Keratinocyte (primary cell): Measurements from ENCODE around the gene STRN3. TPM values are rescaled to one million over a fixed set of nuclear protein-coding genes. Genes with fewer than 3 reads are reported as not detected.
"Not testable (repeated sequence)": the region's sequence is repeated elsewhere in the genome, so short reads cannot be mapped to it uniquely, and the experiment has no call there.

ENCODE experiments used
- DNase-seq: peaks from one replicate; pipeline ENCODE4 v3.0.0-alpha.2; 2011; ENCODE audit warnings: low read depth, missing footprints, low spot score
- FAIRE-seq: peaks from 2 replicates; lab custom pipeline; 2011; peaks lifted over from hg19 to GRCh38; lab: Jason Lieb, UNC
- H2AFZ ChIP-seq: 2 replicates; pipeline ENCODE4 v1.6.0; 2012; ENCODE audit warnings: low read length, control low read depth, inconsistent platforms; ENCODE audit not compliant: control insufficient read depth
- H3K27ac ChIP-seq: 2 replicates; pipeline ENCODE4 v1.5.1; 2011; ENCODE audit warnings: low read length; ENCODE audit not compliant: control insufficient read depth, insufficient read depth
- H3K27me3 ChIP-seq: 3 replicates; pipeline ENCODE4 v1.6.0; 2011; ENCODE audit warnings: low read length; ENCODE audit not compliant: control insufficient read depth, insufficient read depth; ENCODE audit errors: extremely low read depth
- H3K36me3 ChIP-seq, 2 experiments: 2 replicates in 1 of 2; 3 replicates in 1 of 2; pipeline ENCODE4 v1.5.1; 2011; ENCODE audit warnings: low read length in 2 of 2, mild to moderate bottlenecking in 1 of 2; ENCODE audit not compliant: control insufficient read depth in 2 of 2, insufficient read depth in 2 of 2; ENCODE audit errors: extremely low read depth in 1 of 2
- H3K4me1 ChIP-seq: 3 replicates; pipeline ENCODE4 v1.5.1; 2011; ENCODE audit warnings: low read length; ENCODE audit not compliant: control insufficient read depth, insufficient read depth; ENCODE audit errors: extremely low read depth
- H3K4me2 ChIP-seq: 3 replicates; pipeline ENCODE4 v1.6.0; 2011; ENCODE audit warnings: low read depth, low read length; ENCODE audit not compliant: control insufficient read depth, insufficient read depth; ENCODE audit errors: extremely low read depth
- H3K4me3 ChIP-seq, 3 experiments: fragments of 200-600 bp in 1 of 3; sonication (generic) in 1 of 3; 2 replicates in 2 of 3; 3 replicates in 1 of 3; pipeline ENCODE4 v1.5.1; 2011 to 2016; ENCODE audit warnings: low read length in 3 of 3, mild to moderate bottlenecking in 3 of 3, control low read depth in 2 of 3, inconsistent platforms in 1 of 3, low read depth in 1 of 3, mixed read lengths in 1 of 3, mixed run types in 1 of 3, moderate library complexity in 1 of 3; ENCODE audit not compliant: control insufficient read depth in 2 of 3, insufficient read depth in 2 of 3; ENCODE audit errors: extremely low read depth in 1 of 3
- H3K79me2 ChIP-seq: 2 replicates; pipeline ENCODE4 v1.6.0; 2012; ENCODE audit warnings: low read length; ENCODE audit not compliant: control insufficient read depth, insufficient read depth
- H3K9ac ChIP-seq: 3 replicates; pipeline ENCODE4 v1.6.0; 2011; ENCODE audit warnings: low read length; ENCODE audit not compliant: control insufficient read depth, insufficient read depth; ENCODE audit errors: extremely low read depth
- H3K9me1 ChIP-seq: 3 replicates; pipeline ENCODE4 v1.6.0; 2011; ENCODE audit warnings: low read length; ENCODE audit not compliant: control insufficient read depth, insufficient read depth; ENCODE audit errors: extremely low read depth
- H3K9me3 ChIP-seq: 2 replicates; pipeline ENCODE4 v1.5.1; 2012; ENCODE audit warnings: low read depth, low read length; ENCODE audit not compliant: control insufficient read depth
- H4K20me1 ChIP-seq: 3 replicates; pipeline ENCODE4 v1.6.0; 2011; ENCODE audit warnings: low read length; ENCODE audit not compliant: control insufficient read depth, insufficient read depth; ENCODE audit errors: extremely low read depth
- EZH2 ChIP-seq: IDR thresholded peaks from one replicate; pipeline ENCODE4 v1.6.1; 2012; ENCODE audit warnings: inconsistent platforms, mild to moderate bottlenecking, low read length, moderate library complexity
- dilution Hi-C: fragments of 300-500 bp; cut with MboI; formaldehyde crosslinking; loops from one replicate; pipeline ENCODE4 v1.7.0; 2020; ENCODE audit warnings: low sequenced_read_pairs; ENCODE audit not compliant: extremely low pct_ligation_motif_present
- polyA plus RNA-seq, 5 experiments: library from polyadenylated mRNA; depleted of rRNA in 3 of 5; stranded (reverse) in 3 of 5; stranded (forward) in 1 of 5; unstranded in 1 of 5; fragments of >200 nt; gene quantifications; 1 replicate in 1 of 5; 2 replicates in 3 of 5; 3 replicates in 1 of 5; pipeline versions ENCODE4 v1.2.1 to v1.2.3, GENCODE V29; 2011 to 2012; ENCODE audit warnings: missing spikeins in 2 of 5, low read depth in 1 of 5, low replicate concordance in 1 of 5
- TF ChIP-seq, protein P1 (sequence below), 3 experiments: IDR thresholded peaks in 1 of 3; conservative IDR thresholded peaks in 1 of 3; optimal IDR thresholded peaks in 1 of 3; 2 replicates in 2 of 3; 3 replicates in 1 of 3; pipeline versions ENCODE3 to v1.5.1; 2011; ENCODE audit warnings: low read length in 3 of 3, mild to moderate bottlenecking in 3 of 3, moderate library complexity in 2 of 3, control low read depth in 1 of 3, inconsistent platforms in 1 of 3; ENCODE audit not compliant: insufficient read depth in 2 of 3; ENCODE audit errors: extremely low read depth in 1 of 3

The STRN3 gene
- polyA plus RNA-seq, 1 donor (not counting 4 experiments of a cell fraction or from before 2014, with no cell fraction given): 38.1 TPM

- dilution Hi-C loops: no loop called here
- Histone ChIP-seq H3K27ac (no peak overlapping the region), H3K27me3 (no peaks in the 10 kb centered on the region), H3K36me3 (no peaks in the 10 kb centered on the region), H3K4me3 (no peak overlapping the region), H2AFZ (no peak overlapping the region), H3K4me2 (no peak overlapping the region), H3K79me2 (peaks cover 98% of the 10 kb centered on the region), H3K9ac (no peak overlapping the region), H3K9me1 (no peaks in the 10 kb centered on the region), H4K20me1 (peaks cover 11% of the 10 kb centered on the region), H3K9me3 (no peaks in the 10 kb centered on the region), H3K4me1 (no peaks in the 10 kb centered on the region)
- no peak for FAIRE-seq
- TF ChIP-seq EZH2: no peak
- TF ChIP-seq, protein P1, sequence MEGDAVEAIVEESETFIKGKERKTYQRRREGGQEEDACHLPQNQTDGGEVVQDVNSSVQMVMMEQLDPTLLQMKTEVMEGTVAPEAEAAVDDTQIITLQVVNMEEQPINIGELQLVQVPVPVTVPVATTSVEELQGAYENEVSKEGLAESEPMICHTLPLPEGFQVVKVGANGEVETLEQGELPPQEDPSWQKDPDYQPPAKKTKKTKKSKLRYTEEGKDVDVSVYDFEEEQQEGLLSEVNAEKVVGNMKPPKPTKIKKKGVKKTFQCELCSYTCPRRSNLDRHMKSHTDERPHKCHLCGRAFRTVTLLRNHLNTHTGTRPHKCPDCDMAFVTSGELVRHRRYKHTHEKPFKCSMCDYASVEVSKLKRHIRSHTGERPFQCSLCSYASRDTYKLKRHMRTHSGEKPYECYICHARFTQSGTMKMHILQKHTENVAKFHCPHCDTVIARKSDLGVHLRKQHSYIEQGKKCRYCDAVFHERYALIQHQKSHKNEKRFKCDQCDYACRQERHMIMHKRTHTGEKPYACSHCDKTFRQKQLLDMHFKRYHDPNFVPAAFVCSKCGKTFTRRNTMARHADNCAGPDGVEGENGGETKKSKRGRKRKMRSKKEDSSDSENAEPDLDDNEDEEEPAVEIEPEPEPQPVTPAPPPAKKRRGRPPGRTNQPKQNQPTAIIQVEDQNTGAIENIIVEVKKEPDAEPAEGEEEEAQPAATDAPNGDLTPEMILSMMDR (optimal IDR thresholded peaks at IDR 0.05 in 1 of 3, IDR thresholded peaks at IDR 0.05 in 1 of 3, conservative IDR thresholded peaks at IDR 0.05 in 1 of 3; ENCODE audit: extremely low read depth in 1 of 3, insufficient read depth in 2 of 3, low read length in 3 of 3): no peak
- no peak for DNase-seq
Measured at GRCh38 chr14:30974628-30975027, 51.6 kb downstream of the STRN3 start.

GRCh38 chr14:30972882-30973582, 53.1 kb downstream of the STRN3 start:
- no peak for TF ChIP-seq EZH2
- TF ChIP-seq, protein P1 (optimal IDR thresholded peaks at IDR 0.05 in 1 of 3, IDR thresholded peaks at IDR 0.05 in 1 of 3, conservative IDR thresholded peaks at IDR 0.05 in 1 of 3; ENCODE audit: extremely low read depth in 1 of 3, insufficient read depth in 2 of 3, low read length in 3 of 3): no peak
- Histone ChIP-seq H4K20me1 (peaks cover 11% of the 10 kb centered on the region), H3K36me3 (no peaks in the 10 kb centered on the region), H3K27me3 (no peaks in the 10 kb centered on the region), H3K4me2 (no peak overlapping the region), H3K9ac (no peak overlapping the region), H3K4me1 (no peaks in the 10 kb centered on the region), H3K9me1 (no peaks in the 10 kb centered on the region), H3K4me3 (no peak overlapping the region), H3K9me3 (no peaks in the 10 kb centered on the region), H3K79me2 (peaks cover 100% of the 10 kb centered on the region), H2AFZ (no peak overlapping the region), H3K27ac (no peak overlapping the region)
- DNase-seq: no peak
- no peak for FAIRE-seq
- dilution Hi-C loops: no loop called here

DNA sequence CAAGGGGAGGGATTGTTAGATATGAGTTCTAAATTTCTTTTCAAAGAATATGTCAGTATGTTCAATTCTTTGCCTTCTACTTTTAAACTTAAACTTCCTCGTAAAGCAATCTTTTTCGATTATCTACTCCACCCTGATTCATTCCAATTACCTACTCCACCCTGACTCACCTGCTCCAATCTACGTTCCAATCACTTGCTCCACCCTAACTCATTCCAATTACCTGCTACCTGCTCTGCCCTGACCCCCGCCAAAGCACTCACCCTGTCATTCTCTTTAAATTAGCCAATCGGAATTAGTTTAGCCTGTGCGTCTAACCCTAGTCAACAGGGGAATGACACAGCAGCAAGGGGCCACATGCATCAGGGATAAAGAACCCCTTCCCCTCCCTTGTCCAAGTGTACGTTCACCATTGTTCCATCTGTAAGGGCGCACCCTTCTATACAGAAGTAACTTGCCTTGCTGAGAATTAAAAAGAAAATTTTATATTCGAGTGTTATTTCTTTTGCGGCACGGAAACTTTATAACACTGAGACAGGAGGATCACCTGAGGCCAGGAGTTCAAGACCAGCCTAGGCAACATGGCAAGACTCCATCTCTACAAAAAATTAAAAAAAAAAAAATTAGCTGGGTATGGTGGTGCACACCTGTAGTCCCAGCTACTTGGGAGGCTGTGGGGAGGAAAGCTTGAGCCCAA, 54.0 kb downstream of the STRN3 start:
- Histone ChIP-seq H3K79me2 (peaks cover 100% of the 10 kb centered on the region), H4K20me1 (peaks cover 11% of the 10 kb centered on the region)
- H3K4me1 ChIP-seq, H3K9me1 ChIP-seq, dilution Hi-C loops, H3K4me3 ChIP-seq, H3K36me3 ChIP-seq, H3K27me3 ChIP-seq, H3K27ac ChIP-seq, H3K9ac ChIP-seq, H2AFZ ChIP-seq, FAIRE-seq, DNase-seq, H3K9me3 ChIP-seq, H3K4me2 ChIP-seq: not testable (repeated sequence)
